Fibroblast of the aortic adventitia (primary cell): ENCODE results near the gene SLC30A2. TPM values are rescaled to one million over a fixed set of nuclear protein-coding genes. Genes with fewer than 3 reads are reported as not detected.

Experiments
- DNase-seq: peaks from one replicate; pipeline ENCODE4 v3.0.0-alpha.2; 2010; ENCODE audit warnings: low read depth
- H3K4me3 ChIP-seq: 2 replicates; pipeline ENCODE4 v1.5.1; 2011; ENCODE audit warnings: low read depth, mild to moderate bottlenecking, control low read depth, low read length, moderate library complexity
- CTCF ChIP-seq: IDR thresholded peaks from 2 replicates; pipeline ENCODE4 v1.5.1; 2011; ENCODE audit warnings: mild to moderate bottlenecking, low read length, control low read depth, inconsistent platforms; ENCODE audit not compliant: insufficient read depth
- total RNA-seq: library from RNA; depleted of rRNA; stranded (reverse); fragments of >200 nt; gene quantifications from 2 replicates; pipeline ENCODE4 v1.2.3, GENCODE V29; 2012; ENCODE audit warnings: low replicate concordance

SLC30A2 gene
- total RNA-seq, 1 donor: not detected

GRCh38 chr1:25993197-25993951 is 52.5 kb downstream of the SLC30A2 start:
- no peak overlapping the region for H3K4me3 ChIP-seq
- TF ChIP-seq CTCF: no peak

GRCh38 chr1:25992689-25993171 is 53.2 kb downstream of the SLC30A2 start:
- H3K4me3 ChIP-seq: no peak overlapping the region
- DNase-seq: no peak
- no peak for TF ChIP-seq CTCF

More at GRCh38 chr1:25993197-25993951, 52.5 kb downstream of the SLC30A2 start:
- no peak for DNase-seq

GRCh38 chr1:25991937-25992688 is 53.8 kb downstream of the SLC30A2 start:
- H3K4me3 ChIP-seq: no peak overlapping the region
- no peak for TF ChIP-seq CTCF
- peak; percentile 46 for DNase-seq

- H3K4me3 ChIP-seq: no peak overlapping the region
- TF ChIP-seq CTCF: no peak
- no peak for DNase-seq
Observed at GRCh38 chr1:25990702-25991395, 55.1 kb downstream of the SLC30A2 start.

GRCh38 chr1:25990251-25990650 is 55.7 kb downstream of the SLC30A2 start:
- no peak for DNase-seq
- H3K4me3 ChIP-seq: no peak overlapping the region
- TF ChIP-seq CTCF: no peak

- no peak for DNase-seq
Observed at GRCh38 chr1:25989440-25990234, 56.3 kb downstream of the SLC30A2 start.

More at GRCh38 chr1:25989440-25990234, 56.3 kb downstream of the SLC30A2 start:
- TF ChIP-seq CTCF: no peak
- no peak overlapping the region for H3K4me3 ChIP-seq
